CD8-positive, alpha-beta memory T cell (primary cell): Measurements from ENCODE around the gene ADAMTS4. TPM values are rescaled to one million over a fixed set of nuclear protein-coding genes. Genes with fewer than 3 reads are reported as not detected.

ENCODE experiments used
- CTCF ChIA-PET: fragments of 350-600 bp; sonication (Branson Sonifier 250); formaldehyde crosslinking; loops from one replicate; lab custom pipeline; 2021; ENCODE audit warnings: antibody characterized with exemption; lab: Charles Lee
- POLR2A ChIA-PET: fragments of 350-600 bp; sonication (Branson Sonifier 250); formaldehyde crosslinking; loops from one replicate; lab custom pipeline; 2021; ENCODE audit warnings: antibody characterized with exemption; lab: Charles Lee
- DNase-seq, 5 donors: peaks; one replicate each; pipeline versions ENCODE4 v3.0.0 to v3.0.0-alpha.2; 2020 to 2022; ENCODE audit warnings: mixed read lengths in 1 of 5
- H3K27ac ChIP-seq: one replicate; pipeline ENCODE4 v1.7.0; 2013; ENCODE audit warnings: low read depth, mild to moderate bottlenecking, low read length, moderate library complexity
- H3K27me3 ChIP-seq: 2 replicates; pipeline ENCODE4 v1.7.0; 2013; ENCODE audit warnings: low read length, mild to moderate bottlenecking; ENCODE audit not compliant: insufficient read depth, poor library complexity, severe bottlenecking
- H3K36me3 ChIP-seq: 2 replicates; pipeline ENCODE4 v1.7.0; 2013; ENCODE audit warnings: mild to moderate bottlenecking, low read length, moderate library complexity; ENCODE audit not compliant: insufficient read depth
- H3K4me1 ChIP-seq: 2 replicates; pipeline ENCODE4 v1.7.0; 2013; ENCODE audit warnings: mild to moderate bottlenecking, low read length, moderate library complexity; ENCODE audit not compliant: insufficient read depth
- H3K4me3 ChIP-seq: 2 replicates; pipeline ENCODE4 v1.7.0; 2013; ENCODE audit warnings: mild to moderate bottlenecking, low read length
- H3K9me3 ChIP-seq: 2 replicates; pipeline ENCODE4 v1.7.0; 2013; ENCODE audit warnings: mild to moderate bottlenecking, low read length
- H3K27ac Mint-ChIP-seq, 8 donors: one replicate each; pipeline ENCODE4 v1.8.0; 2020 to 2021; ENCODE audit warnings: mixed read lengths in 8 of 8, mild to moderate bottlenecking in 6 of 8, inconsistent platforms in 3 of 8, moderate library complexity in 3 of 8
- H3K27me3 Mint-ChIP-seq, 2 donors: one replicate each; pipeline ENCODE4 v1.8.0; 2020 to 2021; ENCODE audit warnings: mixed read lengths in 2 of 2, mild to moderate bottlenecking in 1 of 2, moderate library complexity in 1 of 2
- H3K36me3 Mint-ChIP-seq, 3 donors: one replicate each; pipeline ENCODE4 v1.8.0; 2020 to 2021; ENCODE audit warnings: mixed read lengths in 3 of 3, inconsistent platforms in 1 of 3, mild to moderate bottlenecking in 1 of 3
- H3K4me1 Mint-ChIP-seq, 3 donors: one replicate each; pipeline ENCODE4 v1.8.0; 2020 to 2021; ENCODE audit warnings: mixed read lengths in 3 of 3, inconsistent platforms in 1 of 3, mild to moderate bottlenecking in 1 of 3
- H3K4me3 Mint-ChIP-seq, 7 donors: one replicate each; pipeline ENCODE4 v1.8.0; 2020 to 2021; ENCODE audit warnings: mixed read lengths in 7 of 7, mild to moderate bottlenecking in 6 of 7, moderate library complexity in 4 of 7, inconsistent platforms in 2 of 7
- H3K9me3 Mint-ChIP-seq, 5 donors: one replicate each; pipeline ENCODE4 v1.8.0; 2020 to 2022; ENCODE audit warnings: mixed read lengths in 5 of 5, mild to moderate bottlenecking in 3 of 5, moderate library complexity in 2 of 5, inconsistent platforms in 1 of 5
- polyA plus RNA-seq: library from polyadenylated mRNA; unstranded; fragments of 300-500 nt; fragmentation: Illumina TruSeq; gene quantifications from one replicate; pipeline ENCODE4 v1.2.3, GENCODE V29; 2021
- total RNA-seq, 2 experiments: library from RNA; stranded (reverse); gene quantifications; one replicate each; pipeline ENCODE4 v1.2.3, GENCODE V29; 2021

Gene ADAMTS4
- total and polyA plus RNA-seq, 3 experiments from 2014 or later = 0.17 to 0.58 (median 0.37) TPM

DNA sequence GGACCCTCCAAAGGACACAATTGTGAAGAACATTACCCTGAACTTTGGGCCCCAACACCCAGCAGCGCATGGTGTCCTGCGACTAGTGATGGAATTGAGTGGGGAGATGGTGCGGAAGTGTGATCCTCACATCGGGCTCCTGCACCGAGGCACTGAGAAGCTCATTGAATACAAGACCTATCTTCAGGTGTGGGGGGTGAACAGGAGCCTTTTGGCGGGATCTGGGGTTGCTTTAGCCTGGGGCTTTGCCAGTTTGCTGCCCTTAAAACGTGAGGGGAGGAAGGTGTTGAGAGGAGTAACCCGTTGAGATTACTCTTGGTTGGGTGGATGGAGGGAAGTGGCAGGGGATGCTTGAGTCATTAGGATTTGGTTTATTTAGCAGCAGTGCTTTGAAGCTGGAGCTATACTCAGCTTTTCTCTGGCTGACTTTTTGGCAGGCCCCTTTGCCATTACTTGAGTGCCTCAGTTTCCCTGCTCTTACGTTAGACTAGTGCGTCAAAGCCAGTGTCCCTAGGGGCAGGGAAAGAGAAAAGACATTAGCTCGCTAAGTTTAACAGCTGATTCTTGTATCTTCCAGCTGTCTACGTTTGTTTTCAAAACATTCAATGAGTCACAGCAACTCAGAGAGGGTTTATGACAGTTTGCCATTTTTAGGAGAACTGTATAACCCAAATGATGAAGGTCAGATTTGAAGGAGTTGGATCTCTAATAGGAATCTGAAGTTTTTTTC, 7.7 kb upstream of the ADAMTS4 start:
- CTCF ChIA-PET = interaction anchor here (1.0 to 14.0 kb wide), 3 partner anchors 9 to 99 kb away, joined by 3 to 197 read pairs (median 3); partner anchors contain the start of genes APOA2, FCER1G and TOMM40L
- H3K4me1 ChIP-seq = peaks cover 50% of the 10 kb centered on the region
- H3K9me3 ChIP-seq = no peaks in the 10 kb centered on the region
- peaks cover 14 to 79% (median 33%) of the 10 kb centered on the region in 3 donors for H3K36me3 Mint-ChIP-seq
- no peak overlapping the region for H3K4me3 Mint-ChIP-seq
- H3K36me3 ChIP-seq = peaks cover 55% of the 10 kb centered on the region
- H3K9me3 Mint-ChIP-seq = no peaks in the 10 kb centered on the region
- H3K27ac ChIP-seq = no peak overlapping the region
- no peak for DNase-seq
- peak overlapping the region in 3 of 8 donors; percentile 53 to 67 (median 57) for H3K27ac Mint-ChIP-seq
- POLR2A ChIA-PET = interaction anchor here (0.6 to 1.5 kb wide), 2 partner anchors 19 kb away, joined by 3 to 4 read pairs; partner anchors contain the start of gene TOMM40L
- no peak overlapping the region for H3K4me3 ChIP-seq
- H3K4me1 Mint-ChIP-seq = peaks cover 51 to 67% (median 61%) of the 10 kb centered on the region in 3 donors
- H3K27me3 ChIP-seq = no peaks in the 10 kb centered on the region
- H3K27me3 Mint-ChIP-seq = no peaks in the 10 kb centered on the region

- Histone ChIP-seq H3K9me3 (no peaks in the 10 kb centered on the region), H3K27me3 (no peaks in the 10 kb centered on the region), H3K36me3 (peaks cover 24% of the 10 kb centered on the region), H3K27ac (peak within 1 kb of the TSS; percentile 89), H3K4me3 (peak within 1 kb of the TSS; percentile 99), H3K4me1 (peaks cover 59% of the 10 kb centered on the region)
- Mint-ChIP-seq H3K36me3 (peaks cover 3 to 42% (median 16%) of the 10 kb centered on the region in 3 donors), H3K9me3 (no peaks in the 10 kb centered on the region), H3K4me1 (peaks cover 59 to 73% (median 71%) of the 10 kb centered on the region in 3 donors), H3K27me3 (no peaks in the 10 kb centered on the region), H3K4me3 (peak within 1 kb of the TSS; percentile 93 to 97 (median 95)), H3K27ac (peak within 1 kb of the TSS; percentile 96 to 99 (median 98))
- CTCF ChIA-PET = interaction anchor here (1.0 to 14.0 kb wide), 12 partner anchors 9 to 198 kb away, joined by 3 to 197 read pairs (median 10); partner anchors contain the start of genes APOA2, PPOX, SDHC and TOMM40L
- peak; percentile 92 to 98 (median 93) for DNase-seq
- POLR2A ChIA-PET = interaction anchor here (0.5 to 2.3 kb wide), 17 partner anchors 10 to 133 kb away, joined by 3 to 51 read pairs (median 7); partner anchors contain the start of genes ARHGAP30, B4GALT3, DEDD and PPOX
Measured at GRCh38 chr1:161201836-161202712, 3.2 kb upstream of the ADAMTS4 start, which contains the start of gene NDUFS2. Gene NDUFS2, plus strand, starts transcription at chr1:161202367. Its CDS starts 19 bp downstream, at chr1:161202386.

DNA sequence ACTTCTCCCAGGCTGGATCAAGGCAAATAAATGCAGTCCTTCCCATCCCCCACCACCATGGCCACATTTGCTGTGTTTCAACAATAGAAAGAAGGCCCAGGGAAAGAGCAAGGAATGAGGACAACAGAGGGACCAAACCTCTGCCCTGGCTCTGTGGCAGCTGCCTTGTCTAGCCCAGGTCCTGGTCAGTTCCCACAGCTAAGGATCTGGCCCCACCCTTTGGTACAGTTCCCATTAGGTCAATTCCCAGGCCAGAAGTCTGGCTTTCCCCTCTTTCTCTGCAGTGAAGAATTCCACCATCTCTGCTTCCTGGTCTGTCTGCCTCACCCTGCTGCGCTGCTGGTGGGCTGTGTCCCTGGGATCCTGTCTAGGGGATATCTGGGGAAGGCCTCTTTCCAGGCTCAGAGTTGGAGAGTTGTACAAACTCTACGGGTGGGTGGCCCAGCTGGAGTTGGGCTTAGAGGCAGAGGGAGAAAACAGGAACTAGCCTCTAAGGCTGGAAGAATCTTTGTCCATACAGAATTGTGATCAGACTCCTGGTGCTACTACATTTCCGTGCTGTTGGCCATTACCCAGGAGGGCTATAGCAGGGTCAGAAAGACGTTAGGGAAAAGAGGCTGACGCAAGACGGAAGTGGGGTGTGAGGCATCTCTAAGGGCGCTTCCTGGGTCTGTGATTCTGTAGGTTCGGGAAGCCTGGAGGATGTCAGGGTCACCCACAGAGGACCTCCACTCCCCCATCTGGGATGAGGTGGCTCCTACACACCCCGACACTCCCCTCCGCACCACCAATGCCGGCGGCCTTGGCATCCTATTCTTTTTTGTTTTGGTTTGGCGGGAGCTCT, 2.4 kb upstream of the ADAMTS4 start:
- Mint-ChIP-seq H3K4me3 (peak overlapping the region; percentile 93 to 97 (median 95)), H3K36me3 (peaks cover 3 to 33% (median 12%) of the 10 kb centered on the region in 3 donors), H3K27ac (peak overlapping the region; percentile 96 to 99 (median 98)), H3K27me3 (no peaks in the 10 kb centered on the region), H3K4me1 (peaks cover 56 to 66% (median 64%) of the 10 kb centered on the region in 3 donors), H3K9me3 (no peaks in the 10 kb centered on the region)
- Histone ChIP-seq H3K4me3 (peak overlapping the region; percentile 99), H3K27ac (peak overlapping the region; percentile 89), H3K9me3 (no peaks in the 10 kb centered on the region), H3K27me3 (no peaks in the 10 kb centered on the region), H3K36me3 (peaks cover 17% of the 10 kb centered on the region), H3K4me1 (peaks cover 56% of the 10 kb centered on the region)
- ChIA-PET CTCF (interaction anchor here (1.4 to 14.0 kb wide), 8 partner anchors 9 to 181 kb away, joined by 4 to 197 read pairs (median 12); partner anchors contain the start of genes APOA2, PPOX and TOMM40L), POLR2A (interaction anchor here (0.5 to 2.3 kb wide), 15 partner anchors 9 to 130 kb away, joined by 3 to 51 read pairs (median 7); partner anchors contain the start of genes B4GALT3, DEDD, PPOX and SDHC)
- DNase-seq = no peak

- ChIA-PET CTCF (interaction anchor here (1.4 to 14.0 kb wide), 5 partner anchors 8 to 181 kb away, joined by 4 to 197 read pairs (median 15); partner anchors contain the start of genes APOA2, PPOX and TOMM40L), POLR2A (interaction anchor here (0.5 to 1.0 kb wide), 2 partner anchors 21 to 106 kb away, joined by 12 read pairs; no protein-coding TSS in a partner anchor)
- no peak overlapping the region for H3K4me3 ChIP-seq
- H3K27me3 ChIP-seq = no peaks in the 10 kb centered on the region
- Mint-ChIP-seq H3K36me3 (peaks cover 3 to 26% (median 9%) of the 10 kb centered on the region in 3 donors), H3K4me3 (peak overlapping the region; percentile 27 to 78 (median 53)), H3K9me3 (no peaks in the 10 kb centered on the region), H3K27me3 (no peaks in the 10 kb centered on the region), H3K27ac (peak overlapping the region; percentile 79 to 98 (median 97)), H3K4me1 (peaks cover 53 to 64% (median 62%) of the 10 kb centered on the region in 3 donors)
- no peaks in the 10 kb centered on the region for H3K9me3 ChIP-seq
- peak in 1 of 5 donors; percentile 42 for DNase-seq
- H3K36me3 ChIP-seq = peaks cover 10% of the 10 kb centered on the region
- peaks cover 58% of the 10 kb centered on the region for H3K4me1 ChIP-seq
- H3K27ac ChIP-seq = peak overlapping the region; percentile 89
Measured at GRCh38 chr1:161200421-161200991, 1.7 kb upstream of the ADAMTS4 start.

- CTCF ChIA-PET = interaction anchor here (0.9 to 2.2 kb wide), 3 partner anchors 12 to 34 kb away, joined by 3 to 10 read pairs (median 5); partner anchors contain the start of genes PPOX and TOMM40L
- Mint-ChIP-seq H3K4me1 (peaks cover 57 to 67% (median 64%) of the 10 kb centered on the region in 3 donors), H3K27me3 (peaks cover 0 to 2% of the 10 kb centered on the region in 2 donors), H3K4me3 (peak overlapping the region in 2 of 7 donors; percentile 47 to 61), H3K27ac (peak overlapping the region in 6 of 8 donors; percentile 17 to 98 (median 80)), H3K9me3 (no peaks in the 10 kb centered on the region), H3K36me3 (peaks cover 0 to 20% (median 5%) of the 10 kb centered on the region in 3 donors)
- Histone ChIP-seq H3K4me3 (no peak overlapping the region), H3K4me1 (peaks cover 59% of the 10 kb centered on the region), H3K9me3 (no peaks in the 10 kb centered on the region), H3K27ac (peak overlapping the region; percentile 89), H3K36me3 (peaks cover 10% of the 10 kb centered on the region), H3K27me3 (no peaks in the 10 kb centered on the region)
- POLR2A ChIA-PET = no interaction called here
- DNase-seq = no peak
Measured at GRCh38 chr1:161199506-161200139, 769 bp upstream of the ADAMTS4 start.

GRCh38 chr1:161198194-161198896, 509 bp downstream of the ADAMTS4 start:
- Mint-ChIP-seq H3K4me1 (peaks cover 49 to 63% (median 54%) of the 10 kb centered on the region in 3 donors), H3K27me3 (peaks cover 0 to 2% of the 10 kb centered on the region in 2 donors), H3K9me3 (no peaks in the 10 kb centered on the region), H3K4me3 (no peak overlapping the region), H3K36me3 (peaks cover 0 to 10% (median 0%) of the 10 kb centered on the region in 3 donors), H3K27ac (no peak overlapping the region)
- Histone ChIP-seq H3K4me3 (no peak overlapping the region), H3K27ac (peak overlapping the region; percentile 2), H3K9me3 (no peaks in the 10 kb centered on the region), H3K4me1 (peaks cover 53% of the 10 kb centered on the region), H3K36me3 (no peaks in the 10 kb centered on the region), H3K27me3 (no peaks in the 10 kb centered on the region)
- ChIA-PET CTCF (interaction anchor here (2.2 kb wide), 1 partner anchor 27 kb away, joined by 10 read pairs; the partner anchor contains the start of gene TOMM40L), POLR2A (no interaction called here)
- no peak for DNase-seq
